Stimulated activated naive B cell treated with anti-CD40 and anti-IgM and Interleukin-4, amounts not matched to agents 10 μg/mL and 1 μg/mL and 100 μg/mL, for 72 hours (primary cell): ENCODE data around the gene ACCS.

Experiments
- ATAC-seq, 2 donors: fragments of 150-1000 bp; cut with Tn5 transposase; replicated peaks; 2 replicates each; pipeline ENCODE4 v1.10.0; 2021; ENCODE audit warnings: moderate library complexity in 1 of 2
- DNase-seq: peaks from one replicate; pipeline ENCODE4 v3.0.0; 2021
- H3K27ac Mint-ChIP-seq: one replicate; pipeline ENCODE4 v1.8.0; 2022; ENCODE audit warnings: mild to moderate bottlenecking, mixed read lengths
- H3K27me3 Mint-ChIP-seq, 2 donors: one replicate each; pipeline ENCODE4 v1.8.0; 2022; ENCODE audit warnings: mixed read lengths in 2 of 2
- H3K36me3 Mint-ChIP-seq, 2 donors: one replicate each; pipeline ENCODE4 v1.8.0; 2022; ENCODE audit warnings: mixed read lengths in 2 of 2, mild to moderate bottlenecking in 1 of 2
- H3K4me1 Mint-ChIP-seq, 2 donors: one replicate each; pipeline ENCODE4 v1.8.0; 2022; ENCODE audit warnings: mixed read lengths in 2 of 2, mild to moderate bottlenecking in 1 of 2
- H3K4me3 Mint-ChIP-seq, 2 donors: one replicate each; pipeline ENCODE4 v1.8.0; 2022; ENCODE audit warnings: mild to moderate bottlenecking in 2 of 2, mixed read lengths in 2 of 2, moderate library complexity in 1 of 2
- H3K9me3 Mint-ChIP-seq, 2 donors: one replicate each; pipeline ENCODE4 v1.8.0; 2022; ENCODE audit warnings: mixed read lengths in 2 of 2, mild to moderate bottlenecking in 1 of 2

Gene ACCS

GRCh38 chr11:44065841-44066731, at the start of gene ACCS:
Gene ACCS, plus strand, starts transcription at chr11:44066270. Its CDS starts 1,358 bp downstream, at chr11:44067628.
- no peaks in the 10 kb centered on the region for H3K9me3 Mint-ChIP-seq
- DNase-seq: peak; percentile 93
- ATAC-seq: peak; percentile 95 to 97
- H3K36me3 Mint-ChIP-seq: peaks cover 7 to 25% of the 10 kb centered on the region in 2 donors
- H3K27ac Mint-ChIP-seq: peak within 1 kb of the TSS; percentile 97
- H3K27me3 Mint-ChIP-seq: no peaks in the 10 kb centered on the region
- H3K4me3 Mint-ChIP-seq: peak within 1 kb of the TSS; percentile 94 to 96
- H3K4me1 Mint-ChIP-seq: peaks cover 16 to 35% of the 10 kb centered on the region in 2 donors

- no peak for ATAC-seq
- H3K27me3 Mint-ChIP-seq: peaks cover under 1 to 8% of the 10 kb centered on the region in 2 donors
- H3K4me3 Mint-ChIP-seq: no peak overlapping the region
- no peaks in the 10 kb centered on the region for H3K36me3 Mint-ChIP-seq
- H3K27ac Mint-ChIP-seq: no peak overlapping the region
- no peaks in the 10 kb centered on the region for H3K4me1 Mint-ChIP-seq
- peaks cover 2 to 4% of the 10 kb centered on the region in 2 donors for H3K9me3 Mint-ChIP-seq
- no peak for DNase-seq
Measured at GRCh38 chr11:44016546-44017442, 49.3 kb upstream of the ACCS start.

- ATAC-seq: no peak
- Mint-ChIP-seq H3K36me3 (no peaks in the 10 kb centered on the region), H3K27ac (no peak overlapping the region), H3K27me3 (peaks cover 2 to 14% of the 10 kb centered on the region in 2 donors), H3K4me1 (no peaks in the 10 kb centered on the region), H3K9me3 (peaks cover 7 to 12% of the 10 kb centered on the region in 2 donors), H3K4me3 (no peak overlapping the region)
- no peak for DNase-seq
Measured at GRCh38 chr11:44017443-44018126, 48.5 kb upstream of the ACCS start.

GRCh38 chr11:44018127-44018521, 47.9 kb upstream of the ACCS start:
- no peaks in the 10 kb centered on the region for H3K36me3 Mint-ChIP-seq
- no peaks in the 10 kb centered on the region for H3K4me1 Mint-ChIP-seq
- H3K27ac Mint-ChIP-seq: no peak overlapping the region
- H3K9me3 Mint-ChIP-seq: peaks cover 8 to 13% of the 10 kb centered on the region in 2 donors
- H3K4me3 Mint-ChIP-seq: no peak overlapping the region
- ATAC-seq (peak; percentile 19 to 20), DNase-seq (no peak)
- peaks cover 4 to 16% of the 10 kb centered on the region in 2 donors for H3K27me3 Mint-ChIP-seq

- H3K27ac Mint-ChIP-seq: no peak overlapping the region
- H3K36me3 Mint-ChIP-seq: no peaks in the 10 kb centered on the region
- H3K27me3 Mint-ChIP-seq: peaks cover 5 to 23% of the 10 kb centered on the region in 2 donors
- no peaks in the 10 kb centered on the region for H3K4me1 Mint-ChIP-seq
- no peak for ATAC-seq
- H3K4me3 Mint-ChIP-seq: no peak overlapping the region
- H3K9me3 Mint-ChIP-seq: peaks cover 10 to 20% of the 10 kb centered on the region in 2 donors
- DNase-seq: no peak
Measured at GRCh38 chr11:44018829-44019228, 47.2 kb upstream of the ACCS start.

GRCh38 chr11:44024977-44025376, 41.1 kb upstream of the ACCS start:
- no peaks in the 10 kb centered on the region for H3K4me1 Mint-ChIP-seq
- H3K27me3 Mint-ChIP-seq: peaks cover 24 to 44% of the 10 kb centered on the region in 2 donors
- no peaks in the 10 kb centered on the region for H3K36me3 Mint-ChIP-seq
- DNase-seq: no peak
- H3K9me3 Mint-ChIP-seq: peaks cover 13 to 26% of the 10 kb centered on the region in 2 donors
- H3K27ac Mint-ChIP-seq: no peak overlapping the region
- ATAC-seq: no peak
- H3K4me3 Mint-ChIP-seq: no peak overlapping the region

GRCh38 chr11:44025727-44026126, 40.3 kb upstream of the ACCS start:
- Mint-ChIP-seq H3K4me3 (no peak overlapping the region), H3K4me1 (no peaks in the 10 kb centered on the region), H3K27ac (no peak overlapping the region), H3K36me3 (no peaks in the 10 kb centered on the region), H3K27me3 (peaks cover 30 to 50% of the 10 kb centered on the region in 2 donors), H3K9me3 (peaks cover 14 to 26% of the 10 kb centered on the region in 2 donors)
- ATAC-seq: no peak
- DNase-seq: no peak

- peaks cover 7 to 14% of the 10 kb centered on the region in 2 donors for H3K9me3 Mint-ChIP-seq
- H3K27ac Mint-ChIP-seq: no peak overlapping the region
Measured at GRCh38 chr11:44028401-44028800, 37.7 kb upstream of the ACCS start.

GRCh38 chr11:44028816-44029506, 37.1 kb upstream of the ACCS start:
- no peak overlapping the region for H3K27ac Mint-ChIP-seq
- no peaks in the 10 kb centered on the region for H3K4me1 Mint-ChIP-seq
- H3K9me3 Mint-ChIP-seq: peaks cover 7 to 11% of the 10 kb centered on the region in 2 donors
- H3K36me3 Mint-ChIP-seq: peaks cover 2 to 6% of the 10 kb centered on the region in 2 donors
- ATAC-seq (no peak), DNase-seq (no peak)
- peaks cover 46 to 60% of the 10 kb centered on the region in 2 donors for H3K27me3 Mint-ChIP-seq
- H3K4me3 Mint-ChIP-seq: no peak overlapping the region

More at GRCh38 chr11:44028401-44028800, 37.7 kb upstream of the ACCS start:
- DNase-seq (no peak), ATAC-seq (no peak)
- Mint-ChIP-seq H3K4me1 (no peaks in the 10 kb centered on the region), H3K4me3 (no peak overlapping the region), H3K36me3 (peaks cover 2 to 4% of the 10 kb centered on the region in 2 donors), H3K27me3 (peaks cover 49 to 61% of the 10 kb centered on the region in 2 donors)

GRCh38 chr11:44029507-44029845, 36.6 kb upstream of the ACCS start:
- ATAC-seq (no peak), DNase-seq (no peak)
- Mint-ChIP-seq H3K27me3 (peaks cover 45 to 55% of the 10 kb centered on the region in 2 donors), H3K4me3 (no peak overlapping the region), H3K36me3 (peaks cover 2 to 6% of the 10 kb centered on the region in 2 donors), H3K27ac (no peak overlapping the region), H3K9me3 (peaks cover 7 to 11% of the 10 kb centered on the region in 2 donors), H3K4me1 (no peaks in the 10 kb centered on the region)

- H3K27me3 Mint-ChIP-seq: peaks cover 45 to 55% of the 10 kb centered on the region in 2 donors
- H3K36me3 Mint-ChIP-seq: peaks cover 2 to 6% of the 10 kb centered on the region in 2 donors
- peaks cover 7 to 11% of the 10 kb centered on the region in 2 donors for H3K9me3 Mint-ChIP-seq
- H3K27ac Mint-ChIP-seq: no peak overlapping the region
- no peaks in the 10 kb centered on the region for H3K4me1 Mint-ChIP-seq
- no peak overlapping the region for H3K4me3 Mint-ChIP-seq
- DNase-seq (no peak), ATAC-seq (no peak)
Measured at GRCh38 chr11:44029977-44030911, 35.8 kb upstream of the ACCS start.

GRCh38 chr11:44030996-44031395, 35.1 kb upstream of the ACCS start:
- H3K4me1 Mint-ChIP-seq: no peaks in the 10 kb centered on the region
- no peak for DNase-seq
- no peak overlapping the region for H3K4me3 Mint-ChIP-seq
- peaks cover 4 to 9% of the 10 kb centered on the region in 2 donors for H3K9me3 Mint-ChIP-seq
- H3K36me3 Mint-ChIP-seq: peaks cover 2 to 6% of the 10 kb centered on the region in 2 donors
- H3K27ac Mint-ChIP-seq: no peak overlapping the region
- ATAC-seq: no peak
- peaks cover 43 to 53% of the 10 kb centered on the region in 2 donors for H3K27me3 Mint-ChIP-seq
